K562 (cell line): ENCODE results near the gene PLXNB3. TPM values are rescaled to one million over a fixed set of nuclear protein-coding genes. Genes with fewer than 3 reads are reported as not detected.

Experiments used
- ATAC-seq: fragments of 200-7000 bp; cut with Tn5 transposase; 3 replicates; pipeline ENCODE4 v1.9.1; 2020; ENCODE audit warnings: moderate library complexity
- BruUV-seq: library from RNA; stranded (reverse); fragments of 400-500 nt; replicated peaks from 2 replicates; lab custom pipeline; 2021; lab: Mats Ljungman, UMichigan
- CTCF ChIA-PET: fragments of 300-600 bp; formaldehyde crosslinking; extraction: SDS; loops from one replicate; lab custom pipeline; 2021; ENCODE audit warnings: low intra/inter-chr PET ratio; lab: Yijun Ruan, JAX
- POLR2A ChIA-PET: fragments of 300-600, 350-650 bp; sonication (Branson Sonifier 250); formaldehyde crosslinking; extraction: SDS; loops from one replicate; lab custom pipeline; 2021; ENCODE audit warnings: antibody characterized with exemption, inconsistent platforms; lab: Yijun Ruan, JAX
- DNase-seq, 4 experiments: peaks; one replicate each; pipeline versions ENCODE4 v3.0.0 to v3.0.0-alpha.2; 2011 to 2018; ENCODE audit warnings: low spot score in 3 of 4, mixed read lengths in 3 of 4; ENCODE audit errors: extremely low read depth in 1 of 4
- FAIRE-seq: peaks from 2 replicates; lab custom pipeline; 2011; peaks lifted over from hg19 to GRCh38; lab: Jason Lieb, UNC
- H2AFZ ChIP-seq: 2 replicates; pipeline ENCODE4 v1.6.0; 2011; ENCODE audit warnings: low read depth, low read length, control low read depth, inconsistent platforms
- H3K27ac ChIP-seq: fragments of 200-600 bp; 3 replicates; pipeline ENCODE4 v1.8.0; 2011; ENCODE audit warnings: low read depth, mild to moderate bottlenecking, control low read depth, inconsistent platforms, low read length, moderate library complexity, mixed read lengths; ENCODE audit errors: extremely low read depth
- H3K27me3 ChIP-seq, 2 experiments: fragments of 300-600 bp in 1 of 2; 2 replicates in 1 of 2; 3 replicates in 1 of 2; pipeline versions ENCODE4 v1.6.0 to v1.8.0; 2011; ENCODE audit warnings: inconsistent platforms in 2 of 2, low read length in 2 of 2, mild to moderate bottlenecking in 1 of 2, mixed read lengths in 1 of 2, moderate library complexity in 1 of 2; ENCODE audit not compliant: control insufficient read depth in 2 of 2, insufficient read depth in 2 of 2
- H3K36me3 ChIP-seq: fragments of 300-600 bp; 3 replicates; pipeline ENCODE4 v1.8.0; 2011; ENCODE audit warnings: mild to moderate bottlenecking, low read length, inconsistent platforms; ENCODE audit not compliant: control insufficient read depth, insufficient read depth
- H3K4me1 ChIP-seq, 2 experiments: fragments of 200-600 bp in 1 of 2; replicated peaks in 1 of 2; 2 replicates in 1 of 2; 3 replicates in 1 of 2; pipeline versions ENCODE4 v1.5.1 to v1.8.0; 2011; ENCODE audit warnings: inconsistent platforms in 2 of 2, low read length in 2 of 2, mild to moderate bottlenecking in 1 of 2, mixed read lengths in 1 of 2, moderate library complexity in 1 of 2; ENCODE audit not compliant: control insufficient read depth in 2 of 2, insufficient read depth in 2 of 2
- H3K4me2 ChIP-seq: 2 replicates; pipeline ENCODE4 v1.6.1; 2011; ENCODE audit warnings: low read length, control low read depth, inconsistent platforms, mixed read lengths; ENCODE audit not compliant: insufficient read depth
- H3K4me3 ChIP-seq: fragments of 200-600 bp; sonication (generic), shearing (Covaris generic); 2 replicates; pipeline ENCODE4 v1.5.1; 2016; ENCODE audit warnings: control low read depth, inconsistent platforms
- H3K79me2 ChIP-seq: fragments of 200-600 bp; 3 replicates; pipeline ENCODE4 v1.8.0; 2011; ENCODE audit warnings: low read length, inconsistent platforms; ENCODE audit not compliant: control insufficient read depth, insufficient read depth
- H3K9ac ChIP-seq, 2 experiments: 2 replicates each; pipeline versions ENCODE4 v1.6.0 to v1.6.1; 2011; ENCODE audit warnings: low read depth in 2 of 2, low read length in 2 of 2, control low read depth in 1 of 2, inconsistent platforms in 1 of 2, mild to moderate bottlenecking in 1 of 2, mixed read lengths in 1 of 2; ENCODE audit not compliant: insufficient read depth in 1 of 2
- H3K9me1 ChIP-seq: one replicate; pipeline ENCODE4 v1.6.0; 2011; ENCODE audit warnings: inconsistent platforms, mild to moderate bottlenecking, low read length, moderate library complexity; ENCODE audit not compliant: control insufficient read depth, insufficient read depth
- H3K9me3 ChIP-seq: replicated peaks from 2 replicates; pipeline ENCODE4 v1.5.1; 2011; ENCODE audit warnings: low read depth, low read length, inconsistent platforms; ENCODE audit not compliant: control insufficient read depth, insufficient read depth
- H4K20me1 ChIP-seq: replicated peaks from 2 replicates; pipeline ENCODE4 v1.6.1; 2011; ENCODE audit warnings: low read length, inconsistent platforms, mixed read lengths; ENCODE audit not compliant: control insufficient read depth, insufficient read depth
- BMI1 ChIP-seq: fragments of 150-350 bp; IDR thresholded peaks from 2 replicates; pipeline ENCODE4 v1.6.1; 2014; ENCODE audit warnings: low read length
- CBX8 ChIP-seq: fragments of 200-600 bp; sonication (generic); IDR thresholded peaks from 2 replicates; pipeline ENCODE4 v1.6.1; 2012; ENCODE audit warnings: borderline replicate concordance, mixed run types, low read depth, mild to moderate bottlenecking, moderate library complexity, mixed read lengths, low read length, control low read depth, inconsistent platforms; ENCODE audit not compliant: poor library complexity, severe bottlenecking; ENCODE audit errors: extremely low read depth
- POLR2G ChIP-seq: fragments of 200-400 bp; formaldehyde crosslinking; IDR thresholded peaks from 2 replicates; pipeline ENCODE4 v1.6.1; 2017; ENCODE audit warnings: low read depth, mild to moderate bottlenecking, antibody characterized with exemption, low read length, moderate library complexity
- ZNF445 ChIP-seq: fragments of 250-450 bp; sonication (Bioruptor Pico); IDR thresholded peaks from 2 replicates; pipeline ENCODE4 v1.4.0; 2020; ENCODE audit warnings: low read depth, mild to moderate bottlenecking, moderate library complexity
- WGBS: fragments of 100-300 bp; shearing (Covaris generic); methylation state at CpG from one replicate; pipeline ENCODE4 v1.1.6; 2016; ENCODE audit warnings: low coverage, mixed read lengths; ENCODE audit not compliant: insufficient coverage; ENCODE audit errors: missing lambda C conversion rate; 5-methylcytosine and 5-hydroxymethylcytosine counted together
- in situ Hi-C: fragments of 300-500 bp; cut with MboI; formaldehyde crosslinking; loops from 4 replicates; pipeline ENCODE4 v1.15.0; 2018; ENCODE audit warnings: inconsistent platforms, mixed read lengths
- intact Hi-C: fragments of 100-400 bp; cut with micrococcal nuclease; formaldehyde crosslinking; loops from 2 replicates; pipeline ENCODE4 v1.14.2; 2022
- polyA plus RNA-seq, 8 experiments: library from polyadenylated mRNA; depleted of rRNA in 4 of 8; stranded (reverse) in 5 of 8; unstranded in 3 of 8; fragments of >200 nt; fragmentation: Nextera tagmentation in 2 of 8; fragmentation: Illumina TruSeq in 1 of 8; extraction: Ambion mirVana in 2 of 8; extraction: Trizol in 1 of 8; gene quantifications; 2 replicates each; pipeline versions ENCODE4 v1.2.1 to v1.2.3, GENCODE V29; 2011 to 2014; ENCODE audit warnings: inconsistent platforms in 1 of 8, missing spikeins in 1 of 8
- total RNA-seq, 7 experiments: library from RNA; depleted of rRNA in 6 of 7; stranded (reverse); fragments of >200 nt in 6 of 7; fragmentation: Illumina TruSeq in 2 of 7; extraction: Trizol in 2 of 7; gene quantifications; 2 replicates each; pipeline versions ENCODE4 v1.2.1 to v1.2.3, GENCODE V29; 2011 to 2021; ENCODE audit warnings: low replicate concordance in 1 of 7

The PLXNB3 gene
- total and polyA plus RNA-seq, 9 of the 15 experiments (the other 6 are each of a cell fraction or from before 2014, with no cell fraction given), result 0.22 to 2.0 (median 1.4) TPM; not detected in 2

GRCh38 chrX:153762626-153763173 lies 1.3 kb upstream of the PLXNB3 start:
- in situ Hi-C loops (no loop called here), intact Hi-C loops (no loop called here)
- Histone ChIP-seq H3K9me3 (no peaks in the 10 kb centered on the region), H3K9me1 (no peaks in the 10 kb centered on the region), H3K36me3 (no peaks in the 10 kb centered on the region), H3K79me2 (peaks cover 14% of the 10 kb centered on the region), H2AFZ (no peak overlapping the region), H4K20me1 (no peaks in the 10 kb centered on the region), H3K4me3 (no peak overlapping the region), H3K4me2 (no peak overlapping the region), H3K27ac (no peak overlapping the region), H3K9ac (peak overlapping the region in 1 of 2 experiments; percentile 9; a peak in 1 of 4 replicates), H3K27me3 (no peaks in the 10 kb centered on the region), H3K4me1 (peaks cover 15 to 52% of the 10 kb centered on the region in 2 experiments)
- FAIRE-seq (no peak), DNase-seq (no peak), ATAC-seq (no peak)
- TF ChIP-seq ZNF445 (CRISPR knock-in tag), result no peak
- TF ChIP-seq POLR2G, result peak; percentile 15; the same call in 1 of the 2 replicates
- TF ChIP-seq BMI1, result no peak
- TF ChIP-seq CBX8, result no peak
- ChIA-PET CTCF (interaction anchor here (1.2 to 1.5 kb wide), 2 partner anchors 185 to 191 kb away, joined by 4 to 6 read pairs; no protein-coding TSS in a partner anchor), POLR2A (interaction anchor here (0.6 to 1.3 kb wide), 3 partner anchors 9 to 818 kb away, joined by 3 to 4 read pairs (median 3); no protein-coding TSS in a partner anchor)
- WGBS, result 96% methylated on average over 7 of the region's 14 CpGs
- no TSS peak for BruUV-seq
